Heart left ventricle (tissue), 16 donors: ENCODE results near the gene LRRFIP1. TPM values are rescaled to one million over a fixed set of nuclear protein-coding genes. Genes with fewer than 3 reads are reported as not detected.

Experiments used
- ATAC-seq, 4 donors: fragments of 200-7000 bp; cut with Tn5 transposase; one replicate each; pipeline ENCODE4 v1.9.1; 2020 to 2022; ENCODE audit warnings: moderate library complexity in 4 of 4, mild to moderate bottlenecking in 3 of 4, moderate number of reproducible peaks in 1 of 4
- DNase-seq, 5 donors: peaks; one replicate each; pipeline ENCODE4 v3.0.0-alpha.2; 2020
- H3K27ac ChIP-seq, 12 donors: fragments of 200-600 bp; sonication (generic) in 4 of 12; one replicate each; pipeline versions ENCODE4 v1.5.0 to v1.8.0; 2016 to 2022; ENCODE audit warnings: mild to moderate bottlenecking in 2 of 12
- H3K27me3 ChIP-seq, 9 donors: fragments of 200-600 bp; sonication (generic) in 2 of 9; one replicate each; pipeline versions ENCODE4 v1.5.1 to v1.8.0; 2016 to 2022; ENCODE audit warnings: mild to moderate bottlenecking in 3 of 9
- H3K36me3 ChIP-seq, 9 donors: fragments of 200-600 bp; sonication (generic) in 2 of 9; one replicate each; pipeline versions ENCODE4 v1.5.0 to v1.8.0; 2018 to 2022; ENCODE audit warnings: mild to moderate bottlenecking in 2 of 9
- H3K4me1 ChIP-seq, 12 donors: fragments of 200-600 bp; sonication (generic) in 4 of 12; one replicate each; pipeline versions ENCODE4 v1.5.0 to v1.8.0; 2016 to 2022; ENCODE audit warnings: mild to moderate bottlenecking in 3 of 12
- H3K4me3 ChIP-seq, 12 donors: fragments of 200-600 bp; sonication (generic) in 4 of 12; one replicate each; pipeline versions ENCODE4 v1.5.0 to v1.8.0; 2017 to 2022; ENCODE audit warnings: mild to moderate bottlenecking in 9 of 12, moderate library complexity in 4 of 12
- H3K9me3 ChIP-seq, 12 donors: fragments of 200-600 bp; sonication (generic) in 4 of 12; one replicate each; pipeline versions ENCODE4 v1.5.0 to v1.8.0; 2016 to 2022; ENCODE audit warnings: mild to moderate bottlenecking in 1 of 12
- POLR2A ChIP-seq, 2 donors: fragments of 450-650 bp; IDR thresholded peaks; one replicate each; pipeline ENCODE4 v1.6.1; 2017; ENCODE audit warnings: antibody characterized with exemption in 2 of 2, mild to moderate bottlenecking in 2 of 2, moderate library complexity in 2 of 2
- WGBS, 4 donors: extraction: QIAGEN DNeasy Blood & Tissue Kit in 2 of 4; methylation state at CpG; one replicate each; pipeline versions ENCODE4 v1.1.5 to v1.1.7; 2013 to 2018; 5-methylcytosine and 5-hydroxymethylcytosine counted together
- intact Hi-C, 10 donors: fragments of 100-400 bp; cut with DNase I; formaldehyde crosslinking; loops; one replicate each; pipeline versions ENCODE4 v1.11.1 to v1.14.2; 2022
- polyA plus RNA-seq, 2 donors: library from polyadenylated mRNA; stranded (reverse); fragments of 200-250 nt; gene quantifications; one replicate each; pipeline ENCODE4 v1.2.3, GENCODE V29; 2013
- total RNA-seq, 9 donors: library from RNA; depleted of rRNA in 2 of 9; stranded (reverse); fragments of >200 nt in 2 of 9; fragmentation: NEBNext Ultra II Directional in 3 of 9; extraction: Animal tissue kit (Norgen Biotek cat#: 25700) in 3 of 9; gene quantifications; one replicate each; pipeline versions ENCODE4 v1.1.0 to v1.2.4, GENCODE V29; 2016 to 2023
- TF ChIP-seq, protein P1 (sequence below), 12 donors: fragments of 200-600 bp; sonication (generic) in 4 of 12; IDR thresholded peaks; one replicate each; pipeline versions ENCODE4 v1.5.0 to v1.8.0; 2018 to 2022; ENCODE audit warnings: antibody characterized with exemption in 12 of 12, mild to moderate bottlenecking in 5 of 12
- donor health status: ischemic (EF 13 %, LVEDD 7.1; RV severe dilation, severe dysfunction).
- donor health status: healthy with polysubstance abuse.
- donor health status: DM: no; HTN: yes; CAD: no.
- donor health status: DM: no; HTN: no; CAD: no.
- donor health status: ischemic (EF 25% LVEDD 6.9; RV normal size, moderate dysfunction).
- donor health status: ischemic (EF 25% LVEDD 5.7; RV mildly dilated, moderate dysfunction).
- donor health status: healthy.
- donor health status: DM: yes; HTN: yes; CAD: no.
- donor health status: ischemic (EF 35%, LVEDD 5.7; RV mildly dilated, moderate dysfunction).
- donor health status: nonischemic (EF 11% LVEDD 7.7; RV severe dilation, severe dysfunction).
- donor health status: DM: yes; HTN: yes; CAD: no.
- donor health status: PGD.
- donor health status: ischemic (EF 29% LVEDD 5.4; RV normal size, mild dysfunction).
- donor health status: nonischemic (EF 23%, LVEDD 6.1; RV moderate dilation, normal function).

LRRFIP1 gene
- total and polyA plus RNA-seq, 11 donors, result 78.7 to 151 (median 111) TPM

DNA sequence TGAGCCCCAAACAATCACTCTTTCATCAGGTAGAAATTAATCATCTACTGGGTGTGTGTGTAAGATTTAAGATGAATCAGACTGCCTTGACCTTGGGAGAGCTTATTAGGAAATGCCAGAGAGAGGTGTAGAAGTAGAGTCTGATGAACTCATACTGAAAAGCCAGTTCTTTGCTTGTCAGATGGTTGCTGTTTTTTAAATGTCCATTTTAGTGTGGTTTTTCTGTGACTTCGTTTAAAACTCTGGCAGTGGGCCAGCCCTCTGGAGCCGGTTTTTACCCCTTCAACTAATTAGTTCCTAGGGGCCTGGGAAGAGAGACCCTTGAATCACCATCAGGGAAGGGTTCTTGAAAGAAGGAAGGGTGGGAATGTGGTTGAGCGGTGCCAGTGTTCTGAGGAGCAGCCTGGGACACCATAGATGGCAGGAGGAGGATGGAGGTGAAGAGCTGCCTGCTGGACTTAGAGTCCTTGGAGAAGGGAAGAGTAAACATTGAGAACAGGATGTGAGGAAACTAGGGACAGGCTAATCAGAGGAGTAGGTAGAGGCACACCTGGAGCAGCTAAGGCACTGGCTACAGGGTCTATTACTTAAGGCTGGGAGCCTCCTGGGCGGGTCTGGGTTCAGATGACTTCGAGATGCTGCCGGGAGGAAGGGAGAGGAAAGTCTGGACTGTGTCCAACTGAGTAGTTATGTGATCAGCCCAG lies 66.1 kb downstream of the LRRFIP1 start:
- TF ChIP-seq, protein P1, sequence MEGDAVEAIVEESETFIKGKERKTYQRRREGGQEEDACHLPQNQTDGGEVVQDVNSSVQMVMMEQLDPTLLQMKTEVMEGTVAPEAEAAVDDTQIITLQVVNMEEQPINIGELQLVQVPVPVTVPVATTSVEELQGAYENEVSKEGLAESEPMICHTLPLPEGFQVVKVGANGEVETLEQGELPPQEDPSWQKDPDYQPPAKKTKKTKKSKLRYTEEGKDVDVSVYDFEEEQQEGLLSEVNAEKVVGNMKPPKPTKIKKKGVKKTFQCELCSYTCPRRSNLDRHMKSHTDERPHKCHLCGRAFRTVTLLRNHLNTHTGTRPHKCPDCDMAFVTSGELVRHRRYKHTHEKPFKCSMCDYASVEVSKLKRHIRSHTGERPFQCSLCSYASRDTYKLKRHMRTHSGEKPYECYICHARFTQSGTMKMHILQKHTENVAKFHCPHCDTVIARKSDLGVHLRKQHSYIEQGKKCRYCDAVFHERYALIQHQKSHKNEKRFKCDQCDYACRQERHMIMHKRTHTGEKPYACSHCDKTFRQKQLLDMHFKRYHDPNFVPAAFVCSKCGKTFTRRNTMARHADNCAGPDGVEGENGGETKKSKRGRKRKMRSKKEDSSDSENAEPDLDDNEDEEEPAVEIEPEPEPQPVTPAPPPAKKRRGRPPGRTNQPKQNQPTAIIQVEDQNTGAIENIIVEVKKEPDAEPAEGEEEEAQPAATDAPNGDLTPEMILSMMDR (IDR thresholded peaks at IDR 0.05), result no peak
- no peak for TF ChIP-seq POLR2A (IDR thresholded peaks at IDR 0.05)
- 13 to 34% (median 29%) methylated on average over 6 of the region's 6 CpGs for WGBS, 4 donors
- no peaks in the 10 kb centered on the region for H3K9me3 ChIP-seq
- no peaks in the 10 kb centered on the region for H3K36me3 ChIP-seq
- no peaks in the 10 kb centered on the region for H3K27me3 ChIP-seq
- intact Hi-C loops, result loop anchor here in 7 of 10 donors (2.0 to 5.0 kb wide), 5 partner anchors 31 to 49 kb away; no protein-coding TSS in a partner anchor
- peak overlapping the region; percentile 64 to 98 (median 92) for H3K27ac ChIP-seq
- H3K4me3 ChIP-seq, result peak overlapping the region; percentile 60 to 98 (median 86)
- peaks cover 18 to 91% (median 78%) of the 10 kb centered on the region in 12 donors for H3K4me1 ChIP-seq
- ATAC-seq (no peak), DNase-seq (no peak)

DNA sequence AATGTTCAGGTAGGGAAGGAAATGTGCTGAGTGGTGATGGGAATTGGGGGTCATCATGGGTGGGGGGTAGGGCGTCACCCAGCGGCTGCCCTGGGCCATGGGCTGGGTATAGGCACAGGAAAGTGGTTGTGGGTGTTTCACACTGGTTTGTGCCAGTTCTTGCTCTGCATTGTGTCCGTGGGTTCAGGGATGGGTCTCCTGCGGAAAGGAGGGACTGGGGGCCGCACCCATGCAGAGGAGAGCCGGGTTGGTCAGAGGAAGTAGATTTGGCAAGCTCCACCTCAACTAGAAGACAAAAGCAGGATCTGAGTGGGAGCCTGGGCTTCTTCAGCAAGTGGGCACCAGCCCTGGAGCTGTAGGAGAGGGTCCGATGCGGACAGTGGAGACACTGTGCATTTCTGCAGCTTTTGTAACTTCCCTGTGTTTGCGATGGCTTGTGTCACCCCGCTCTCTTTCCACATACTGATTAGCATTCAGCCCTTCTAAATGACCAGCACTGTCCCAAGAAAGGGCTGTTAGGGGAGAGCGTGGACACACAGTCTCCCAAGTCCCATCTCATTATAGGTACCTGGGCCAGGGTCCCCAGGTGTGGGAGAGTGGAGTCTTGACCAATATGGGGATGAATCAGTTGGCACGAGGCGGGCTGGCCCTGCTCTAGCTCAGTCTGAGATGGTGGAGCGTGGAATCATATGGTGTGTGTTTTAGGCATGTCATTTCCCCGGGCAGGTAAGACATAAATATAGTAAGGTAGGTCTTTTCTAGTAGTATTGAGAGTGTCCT lies 67.2 kb downstream of the LRRFIP1 start:
- TF ChIP-seq, protein P1 (IDR thresholded peaks at IDR 0.05), result no peak
- TF ChIP-seq POLR2A (IDR thresholded peaks at IDR 0.05), result peak in 1 of 2 donors; percentile 41
- 54 to 69% (median 60%) methylated on average over 14 to 15 of the region's 15 CpGs for WGBS, 4 donors

DNA sequence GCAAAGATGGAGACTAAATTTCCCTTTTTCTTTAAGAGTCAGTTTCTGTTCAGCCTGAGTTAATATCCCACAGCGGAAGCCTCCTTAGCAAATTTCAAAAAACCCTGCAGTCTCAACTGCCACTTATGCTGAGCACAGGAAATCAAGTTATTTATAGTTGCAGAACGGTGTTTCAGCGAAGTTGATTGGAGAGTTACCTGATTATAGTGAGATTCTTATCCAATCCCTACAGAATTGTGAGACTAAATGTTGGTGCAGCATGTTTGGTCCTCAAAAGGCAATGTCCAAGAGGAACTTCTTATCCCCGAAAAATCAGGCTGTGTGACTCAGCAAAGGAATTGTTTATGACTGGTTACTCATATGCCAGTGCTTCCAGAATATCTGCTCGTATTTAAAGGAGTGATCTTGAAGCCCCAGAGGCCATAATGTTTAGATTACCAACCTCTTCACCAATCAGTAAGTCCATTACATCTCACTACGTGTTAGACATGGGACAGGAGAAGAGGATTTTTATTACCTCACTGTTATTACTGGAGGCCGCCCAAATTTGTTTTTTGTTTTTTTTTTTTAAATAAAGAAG lies 67.9 kb downstream of the LRRFIP1 start:
- H3K4me1 ChIP-seq, result peaks cover 31 to 91% (median 80%) of the 10 kb centered on the region in 12 donors
- peak in 1 of 4 donors; percentile 5 for ATAC-seq
- 8 to 13% (median 10%) methylated on average over 7 of the region's 7 CpGs for WGBS, 4 donors

More for the DNA sequence above, 67.2 kb downstream of the LRRFIP1 start:
- Histone ChIP-seq H3K27ac (peak overlapping the region; percentile 64 to 98 (median 92)), H3K4me1 (peaks cover 25 to 91% (median 78%) of the 10 kb centered on the region in 12 donors), H3K27me3 (no peaks in the 10 kb centered on the region), H3K4me3 (peak overlapping the region in 11 of 12 donors; percentile 9 to 98 (median 85)), H3K36me3 (no peaks in the 10 kb centered on the region), H3K9me3 (no peaks in the 10 kb centered on the region)
- DNase-seq (peak in 4 of 5 donors; percentile 47 to 73 (median 60)), ATAC-seq (peak in 3 of 4 donors; percentile 2 to 30 (median 9))
- intact Hi-C loops, result loop anchor here in 7 of 10 donors (2.0 to 5.0 kb wide), 4 partner anchors 38 to 48 kb away; no protein-coding TSS in a partner anchor

More for the DNA sequence above, 67.9 kb downstream of the LRRFIP1 start:
- Histone ChIP-seq H3K27me3 (no peaks in the 10 kb centered on the region), H3K27ac (peak overlapping the region in 11 of 12 donors; percentile 82 to 98 (median 93)), H3K4me3 (peak overlapping the region in 11 of 12 donors; percentile 9 to 98 (median 85)), H3K36me3 (no peaks in the 10 kb centered on the region), H3K9me3 (no peaks in the 10 kb centered on the region)
- DNase-seq, result peak in 1 of 5 donors; percentile 14
- TF ChIP-seq, protein P1 (IDR thresholded peaks at IDR 0.05), result no peak
- peak in 1 of 2 donors; percentile 17 for TF ChIP-seq POLR2A (IDR thresholded peaks at IDR 0.05)
- intact Hi-C loops, result loop anchor here in 2 of 10 donors (2.0 to 5.0 kb wide), 2 partner anchors 37 to 40 kb away; no protein-coding TSS in a partner anchor
